Stomach (tissue), 4 donors: ENCODE results near the gene CSH1.

Experiments used
- CTCF ChIP-seq, 7 experiments: fragments of 450-650 bp in 4 of 7; fragments of 200-600 bp in 3 of 7; sonication (generic) in 3 of 7; IDR thresholded peaks; one replicate each; pipeline ENCODE4 v1.5.1; 2016 to 2019; ENCODE audit warnings: antibody characterized with exemption in 7 of 7, control low read depth in 2 of 7, mild to moderate bottlenecking in 1 of 7
- EP300 ChIP-seq: sonication (generic); formaldehyde crosslinking; IDR thresholded peaks from one replicate; pipeline ENCODE4 v1.6.1; 2017; ENCODE audit warnings: antibody characterized with exemption

- TF ChIP-seq CTCF (IDR thresholded peaks at IDR 0.05) (no peak), EP300 (no peak)
These were observed 46.0 kb downstream of the CSH1 start for GRCh38 chr17:63850401-63850800.
